ENCODE measurements around the gene C1orf115. TPM values are rescaled to one million over a fixed set of nuclear protein-coding genes. Genes with fewer than 3 reads are reported as not detected.

The C1orf115 gene
- polyA plus RNA-seq, 1 of the 3 experiments (the other 2 are of a cell fraction): 4.2 TPM

GRCh38 chr1:220677251-220677650 lies 12.9 kb upstream of the C1orf115 start:
- no peak overlapping the region for H3K4me3 ChIP-seq (ENCODE audit: low read depth in 2 of 2, low read length in 1 of 2)
- DNase-seq: no peak
- POLR2A ChIA-PET: no interaction called here
- no peak overlapping the region for H3K4me2 ChIP-seq
- no peaks in the 10 kb centered on the region for H3K27me3 ChIP-seq (ENCODE audit: insufficient read depth)
- CTCF ChIA-PET: interaction anchor here (1.5 kb wide), 1 partner anchor 12 kb away, joined by 4 read pairs; no protein-coding TSS in a partner anchor
- H3K4me1 ChIP-seq (ENCODE audit: control insufficient read depth in 1 of 2, insufficient read depth in 2 of 2, low read depth in 1 of 2, low read length in 1 of 2): no peaks in the 10 kb centered on the region
- WGBS (ENCODE audit: low lambda C conversion rate): 83% methylated on average over 2 of the region's 2 CpGs
- no peak overlapping the region for H3K27ac ChIP-seq (ENCODE audit: low read depth in 2 of 2, low read length in 1 of 2)
- H3K36me3 ChIP-seq (replicated peaks in 1 of 2; ENCODE audit: control insufficient read depth in 1 of 2, insufficient read depth in 2 of 2, low read length in 1 of 2): no peaks in the 10 kb centered on the region
- no peaks in the 10 kb centered on the region for H3F3A ChIP-seq (replicated peaks; ENCODE audit: insufficient read depth)
- no peaks in the 10 kb centered on the region for H3K79me2 ChIP-seq (ENCODE audit: insufficient read depth)
- no peaks in the 10 kb centered on the region for H3K9me2 ChIP-seq
- no peaks in the 10 kb centered on the region for H3K9me3 ChIP-seq
- TF ChIP-seq MXI1 (IDR thresholded peaks at IDR 0.05; ENCODE audit: low read depth, low read length) (no peak), CHD2 (IDR thresholded peaks at IDR 0.05; ENCODE audit: low read length, partially characterized antibody) (no peak), TCF12 (IDR thresholded peaks at IDR 0.05) (no peak), EP300 (IDR thresholded peaks at IDR 0.05; ENCODE audit: borderline replicate concordance in 1 of 2, low read depth in 1 of 2, low read length in 1 of 2) (no peak), FOSL2 (IDR thresholded peaks at IDR 0.05; ENCODE audit: borderline replicate concordance, low read depth) (no peak), GATA2 (CRISPR knock-in tag; IDR thresholded peaks at IDR 0.05) (no peak), PBX3 (IDR thresholded peaks at IDR 0.05) (no peak), MEF2A (IDR thresholded peaks at IDR 0.05; ENCODE audit: borderline replicate concordance, low read depth) (no peak), EZH2phosphoT487 (IDR thresholded peaks at IDR 0.05; ENCODE audit: borderline replicate concordance, low read depth) (no peak), CTCF (IDR thresholded peaks at IDR 0.05) (no peak), MAX (IDR thresholded peaks at IDR 0.05; ENCODE audit: low read depth) (no peak), ZBTB33 (IDR thresholded peaks at IDR 0.05; ENCODE audit: borderline replicate concordance, low read depth) (no peak), ELF1 (IDR thresholded peaks at IDR 0.05) (no peak), RXRA (IDR thresholded peaks at IDR 0.05; ENCODE audit: borderline replicate concordance, low read depth) (no peak), YY1 (IDR thresholded peaks at IDR 0.05; ENCODE audit: low read depth) (no peak), FOXJ3 (CRISPR knock-in tag; IDR thresholded peaks at IDR 0.05) (no peak), USF2 (IDR thresholded peaks at IDR 0.05; ENCODE audit: borderline replicate concordance, low read depth, low read length) (no peak), GABPA (IDR thresholded peaks at IDR 0.05; ENCODE audit: low read depth) (no peak)
- H4K20me1 ChIP-seq (ENCODE audit: insufficient read depth): no peaks in the 10 kb centered on the region
- no peak overlapping the region for H3K9ac ChIP-seq
- H2AFZ ChIP-seq (ENCODE audit: low read depth): no peak overlapping the region
